OCI-LY7 (cell line): ENCODE measurements around the gene NTRK1. TPM values are rescaled to one million over a fixed set of nuclear protein-coding genes. Genes with fewer than 3 reads are reported as not detected.

Experiments
- BruUV-seq: library from RNA; stranded (reverse); fragments of 400-500 nt; replicated peaks from 2 replicates; lab custom pipeline; 2021; lab: Mats Ljungman, UMichigan
- CTCF ChIA-PET: fragments of 300-600 bp; sonication (Branson Sonifier 250); formaldehyde crosslinking; loops from one replicate; lab custom pipeline; 2022; ENCODE audit warnings: antibody characterized with exemption; ENCODE audit not compliant: unreplicated experiment; lab: Charles Lee
- POLR2A ChIA-PET: fragments of 300-600 bp; sonication (Branson Sonifier 250); formaldehyde crosslinking; loops from one replicate; lab custom pipeline; 2022; ENCODE audit warnings: antibody characterized with exemption; lab: Charles Lee
- DNase-seq: peaks from one replicate; pipeline ENCODE4 v3.0.0-alpha.2; 2015; ENCODE audit warnings: low spot score
- H2AFZ ChIP-seq: fragments of 200-600 bp; sonication (generic), shearing (Covaris generic); 2 replicates; pipeline ENCODE4 v1.6.1; 2014; ENCODE audit warnings: mild to moderate bottlenecking, antibody characterized with exemption, low read length, moderate library complexity
- H3K27ac ChIP-seq: fragments of 200-600 bp; sonication (generic); 2 replicates; pipeline ENCODE4 v1.5.1; 2014; ENCODE audit warnings: mixed run types, low read depth, mild to moderate bottlenecking, moderate library complexity, low read length, inconsistent platforms; ENCODE audit not compliant: poor library complexity, severe bottlenecking
- H3K36me3 ChIP-seq: fragments of 200-600 bp; sonication (generic); 2 replicates; pipeline ENCODE4 v1.6.1; 2014; ENCODE audit warnings: mild to moderate bottlenecking, antibody characterized with exemption, low read length, moderate library complexity, mixed read lengths; ENCODE audit not compliant: insufficient read depth
- H3K4me1 ChIP-seq: fragments of 200-600 bp; sonication (generic); 2 replicates; pipeline ENCODE4 v1.5.1; 2014; ENCODE audit warnings: mild to moderate bottlenecking, low read length; ENCODE audit not compliant: insufficient read depth, poor library complexity, severe bottlenecking
- H3K4me2 ChIP-seq: fragments of 200-600 bp; sonication (generic); 2 replicates; pipeline ENCODE4 v1.6.1; 2014; ENCODE audit warnings: mild to moderate bottlenecking, low read length
- H3K4me3 ChIP-seq: fragments of 200-600 bp; sonication (generic); 2 replicates; pipeline ENCODE4 v1.5.1; 2014; ENCODE audit warnings: mild to moderate bottlenecking, low read depth, low read length; ENCODE audit not compliant: poor library complexity, severe bottlenecking
- H3K79me2 ChIP-seq: fragments of 200-600 bp; sonication (generic); 2 replicates; pipeline ENCODE4 v1.6.1; 2016; ENCODE audit warnings: low read depth, mild to moderate bottlenecking, low read length, moderate library complexity, mixed read lengths; ENCODE audit not compliant: insufficient read depth
- H3K9me2 ChIP-seq: fragments of 200-600 bp; sonication (generic); 2 replicates; pipeline ENCODE4 v1.6.1; 2016; ENCODE audit warnings: mild to moderate bottlenecking, low read length, mixed read lengths; ENCODE audit not compliant: insufficient read depth
- H3K9me3 ChIP-seq: fragments of 200-600 bp; sonication (generic); 2 replicates; pipeline ENCODE4 v1.6.1; 2014; ENCODE audit warnings: mild to moderate bottlenecking, mixed run types, low read length, mixed read lengths
- H4K20me1 ChIP-seq: fragments of 200-600 bp; sonication (generic); 2 replicates; pipeline ENCODE4 v1.6.1; 2014; ENCODE audit warnings: mild to moderate bottlenecking, antibody characterized with exemption, low read length, moderate library complexity, mixed read lengths; ENCODE audit not compliant: insufficient read depth
- EZH2phosphoT487 ChIP-seq: fragments of 200-600 bp; sonication (generic); IDR thresholded peaks from 2 replicates; pipeline ENCODE4 v1.6.1; 2018; ENCODE audit warnings: low read depth, borderline replicate concordance, mild to moderate bottlenecking, mixed run types, antibody characterized with exemption, low read length, moderate library complexity, mixed read lengths
- intact Hi-C: fragments of 100-400 bp; cut with micrococcal nuclease; formaldehyde crosslinking; loops from one replicate; pipeline ENCODE4 v1.10.0; 2022; ENCODE audit not compliant: unreplicated experiment
- total RNA-seq, 2 experiments: library from RNA; depleted of rRNA in 1 of 2; stranded (reverse); fragments of >200 nt in 1 of 2; shearing (Covaris generic) in 1 of 2; gene quantifications; 2 replicates each; pipeline ENCODE4 v1.2.3, GENCODE V29; 2014 to 2022
- TF ChIP-seq, protein P1 (sequence below): fragments of 200-600 bp; sonication (generic); conservative IDR thresholded peaks from 2 replicates; pipeline ENCODE4 v1.5.1; 2014; ENCODE audit warnings: mild to moderate bottlenecking, antibody characterized with exemption, low read length, moderate library complexity, mixed read lengths

NTRK1 gene
- total RNA-seq, 2 experiments from 2014 or later: not detected

GRCh38 chr1:156883919-156884318, 23.3 kb downstream of the NTRK1 start:
- no peaks in the 10 kb centered on the region for H3K9me3 ChIP-seq
- H3K4me1 ChIP-seq: no peaks in the 10 kb centered on the region
- TF ChIP-seq EZH2phosphoT487: no peak
- TF ChIP-seq, protein P1, sequence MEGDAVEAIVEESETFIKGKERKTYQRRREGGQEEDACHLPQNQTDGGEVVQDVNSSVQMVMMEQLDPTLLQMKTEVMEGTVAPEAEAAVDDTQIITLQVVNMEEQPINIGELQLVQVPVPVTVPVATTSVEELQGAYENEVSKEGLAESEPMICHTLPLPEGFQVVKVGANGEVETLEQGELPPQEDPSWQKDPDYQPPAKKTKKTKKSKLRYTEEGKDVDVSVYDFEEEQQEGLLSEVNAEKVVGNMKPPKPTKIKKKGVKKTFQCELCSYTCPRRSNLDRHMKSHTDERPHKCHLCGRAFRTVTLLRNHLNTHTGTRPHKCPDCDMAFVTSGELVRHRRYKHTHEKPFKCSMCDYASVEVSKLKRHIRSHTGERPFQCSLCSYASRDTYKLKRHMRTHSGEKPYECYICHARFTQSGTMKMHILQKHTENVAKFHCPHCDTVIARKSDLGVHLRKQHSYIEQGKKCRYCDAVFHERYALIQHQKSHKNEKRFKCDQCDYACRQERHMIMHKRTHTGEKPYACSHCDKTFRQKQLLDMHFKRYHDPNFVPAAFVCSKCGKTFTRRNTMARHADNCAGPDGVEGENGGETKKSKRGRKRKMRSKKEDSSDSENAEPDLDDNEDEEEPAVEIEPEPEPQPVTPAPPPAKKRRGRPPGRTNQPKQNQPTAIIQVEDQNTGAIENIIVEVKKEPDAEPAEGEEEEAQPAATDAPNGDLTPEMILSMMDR: no peak
- BruUV-seq: no TSS peak
- CTCF ChIA-PET: interaction anchor here (0.6 kb wide), 1 partner anchor 391 kb away, joined by 5 read pairs; no protein-coding TSS in a partner anchor
- POLR2A ChIA-PET: no interaction called here
- H3K27ac ChIP-seq: no peak overlapping the region
- H3K79me2 ChIP-seq: no peaks in the 10 kb centered on the region
- no peaks in the 10 kb centered on the region for H3K9me2 ChIP-seq
- no peak overlapping the region for H3K4me2 ChIP-seq
- H3K4me3 ChIP-seq: no peak overlapping the region
- H4K20me1 ChIP-seq: no peaks in the 10 kb centered on the region
- no peak for DNase-seq
- no peak overlapping the region for H2AFZ ChIP-seq
- intact Hi-C loops: no loop called here
- no peaks in the 10 kb centered on the region for H3K36me3 ChIP-seq

- Histone ChIP-seq H3K27ac (no peak overlapping the region), H3K9me3 (no peaks in the 10 kb centered on the region), H3K4me1 (no peaks in the 10 kb centered on the region), H3K9me2 (no peaks in the 10 kb centered on the region), H3K4me3 (no peak overlapping the region), H4K20me1 (no peaks in the 10 kb centered on the region), H2AFZ (no peak overlapping the region), H3K36me3 (no peaks in the 10 kb centered on the region), H3K79me2 (no peaks in the 10 kb centered on the region), H3K4me2 (no peak overlapping the region)
- POLR2A ChIA-PET: no interaction called here
- no TSS peak for BruUV-seq
- CTCF ChIA-PET: no interaction called here
- intact Hi-C loops: no loop called here
- no peak for DNase-seq
- TF ChIP-seq EZH2phosphoT487: no peak
- TF ChIP-seq, protein P1: no peak
Observed at GRCh38 chr1:156884560-156885184, 24.0 kb downstream of the NTRK1 start.

GRCh38 chr1:156885314-156885713, 24.6 kb downstream of the NTRK1 start:
- DNase-seq: no peak
- Histone ChIP-seq H3K9me3 (no peaks in the 10 kb centered on the region), H2AFZ (no peak overlapping the region), H3K27ac (no peak overlapping the region), H3K79me2 (no peaks in the 10 kb centered on the region), H3K36me3 (no peaks in the 10 kb centered on the region), H3K4me2 (no peak overlapping the region), H3K4me1 (no peaks in the 10 kb centered on the region), H3K4me3 (no peak overlapping the region), H3K9me2 (no peaks in the 10 kb centered on the region), H4K20me1 (no peaks in the 10 kb centered on the region)
- ChIA-PET POLR2A (interaction anchor here (0.6 to 0.9 kb wide), 2 partner anchors 25 to 96 kb away, joined by 3 read pairs; partner anchors contain the start of gene NTRK1), CTCF (no interaction called here)
- intact Hi-C loops: no loop called here
- BruUV-seq: no TSS peak
- TF ChIP-seq, protein P1: no peak
- TF ChIP-seq EZH2phosphoT487: no peak
